ENCODE measurements around the gene JAK1. TPM values are rescaled to one million over a fixed set of nuclear protein-coding genes. Genes with fewer than 3 reads are reported as not detected.
"Not testable (repeated sequence)": the region's sequence is repeated elsewhere in the genome, so short reads cannot be mapped to it uniquely, and the experiment has no call there.

The JAK1 gene
- total RNA-seq, 1 donor from 2014 or later, result 27.7 TPM

- TF ChIP-seq, protein P1, sequence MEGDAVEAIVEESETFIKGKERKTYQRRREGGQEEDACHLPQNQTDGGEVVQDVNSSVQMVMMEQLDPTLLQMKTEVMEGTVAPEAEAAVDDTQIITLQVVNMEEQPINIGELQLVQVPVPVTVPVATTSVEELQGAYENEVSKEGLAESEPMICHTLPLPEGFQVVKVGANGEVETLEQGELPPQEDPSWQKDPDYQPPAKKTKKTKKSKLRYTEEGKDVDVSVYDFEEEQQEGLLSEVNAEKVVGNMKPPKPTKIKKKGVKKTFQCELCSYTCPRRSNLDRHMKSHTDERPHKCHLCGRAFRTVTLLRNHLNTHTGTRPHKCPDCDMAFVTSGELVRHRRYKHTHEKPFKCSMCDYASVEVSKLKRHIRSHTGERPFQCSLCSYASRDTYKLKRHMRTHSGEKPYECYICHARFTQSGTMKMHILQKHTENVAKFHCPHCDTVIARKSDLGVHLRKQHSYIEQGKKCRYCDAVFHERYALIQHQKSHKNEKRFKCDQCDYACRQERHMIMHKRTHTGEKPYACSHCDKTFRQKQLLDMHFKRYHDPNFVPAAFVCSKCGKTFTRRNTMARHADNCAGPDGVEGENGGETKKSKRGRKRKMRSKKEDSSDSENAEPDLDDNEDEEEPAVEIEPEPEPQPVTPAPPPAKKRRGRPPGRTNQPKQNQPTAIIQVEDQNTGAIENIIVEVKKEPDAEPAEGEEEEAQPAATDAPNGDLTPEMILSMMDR (conservative IDR thresholded peaks at IDR 0.05), result no peak
- peaks cover 16% of the 10 kb centered on the region for H3K4me1 Mint-ChIP-seq
- no peak overlapping the region for H3K27ac Mint-ChIP-seq (ENCODE audit: unreplicated experiment)
- no peak for DNase-seq (ENCODE audit: low read depth, low spot score)
- H3K36me3 Mint-ChIP-seq (ENCODE audit: low read depth), result no peaks in the 10 kb centered on the region
- no peaks in the 10 kb centered on the region for H3K9me3 Mint-ChIP-seq
- H3K4me3 Mint-ChIP-seq, result no peak overlapping the region
- H3K27me3 Mint-ChIP-seq (ENCODE audit: low read depth), result no peaks in the 10 kb centered on the region
These were observed 43.0 kb downstream of the JAK1 start for GRCh38 chr1:64923294-64923718.

DNA sequence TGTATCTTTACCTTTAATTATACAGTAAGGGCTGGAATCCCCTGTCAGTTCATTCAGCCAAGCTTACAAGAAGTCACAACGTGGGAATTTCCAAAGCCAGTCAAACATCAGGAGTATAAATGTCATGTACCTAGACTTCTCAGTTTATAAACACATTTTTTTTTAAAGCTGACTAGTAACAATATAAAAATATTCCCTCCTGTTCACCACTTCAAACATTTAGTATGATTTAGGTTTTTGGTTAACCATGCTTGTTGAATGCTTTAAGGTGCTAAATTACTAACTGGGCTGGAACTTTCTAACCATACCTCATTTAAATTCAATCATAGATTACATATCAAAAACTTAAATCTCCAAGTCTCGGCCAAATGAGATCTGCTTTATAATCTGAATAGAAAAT is 44.0 kb downstream of the JAK1 start:
- Mint-ChIP-seq H3K27me3 (ENCODE audit: low read depth) (no peaks in the 10 kb centered on the region), H3K36me3 (ENCODE audit: low read depth) (no peaks in the 10 kb centered on the region), H3K4me1 (peaks cover 12% of the 10 kb centered on the region), H3K9me3 (no peaks in the 10 kb centered on the region), H3K27ac (ENCODE audit: unreplicated experiment) (no peak overlapping the region), H3K4me3 (no peak overlapping the region)
- TF ChIP-seq, protein P1 (conservative IDR thresholded peaks at IDR 0.05), result no peak
- no peak for DNase-seq (ENCODE audit: low read depth, low spot score)

- no peaks in the 10 kb centered on the region for H3K9me3 Mint-ChIP-seq
- H3K27me3 Mint-ChIP-seq (ENCODE audit: low read depth), result no peaks in the 10 kb centered on the region
- DNase-seq (ENCODE audit: low read depth, low spot score), result no peak
- H3K4me3 Mint-ChIP-seq, result no peak overlapping the region
- peaks cover 11% of the 10 kb centered on the region for H3K4me1 Mint-ChIP-seq
- no peak overlapping the region for H3K27ac Mint-ChIP-seq (ENCODE audit: unreplicated experiment)
- H3K36me3 Mint-ChIP-seq (ENCODE audit: low read depth), result no peaks in the 10 kb centered on the region
- TF ChIP-seq, protein P1 (conservative IDR thresholded peaks at IDR 0.05), result no peak
These were observed 44.6 kb downstream of the JAK1 start for GRCh38 chr1:64921771-64922170.

DNA sequence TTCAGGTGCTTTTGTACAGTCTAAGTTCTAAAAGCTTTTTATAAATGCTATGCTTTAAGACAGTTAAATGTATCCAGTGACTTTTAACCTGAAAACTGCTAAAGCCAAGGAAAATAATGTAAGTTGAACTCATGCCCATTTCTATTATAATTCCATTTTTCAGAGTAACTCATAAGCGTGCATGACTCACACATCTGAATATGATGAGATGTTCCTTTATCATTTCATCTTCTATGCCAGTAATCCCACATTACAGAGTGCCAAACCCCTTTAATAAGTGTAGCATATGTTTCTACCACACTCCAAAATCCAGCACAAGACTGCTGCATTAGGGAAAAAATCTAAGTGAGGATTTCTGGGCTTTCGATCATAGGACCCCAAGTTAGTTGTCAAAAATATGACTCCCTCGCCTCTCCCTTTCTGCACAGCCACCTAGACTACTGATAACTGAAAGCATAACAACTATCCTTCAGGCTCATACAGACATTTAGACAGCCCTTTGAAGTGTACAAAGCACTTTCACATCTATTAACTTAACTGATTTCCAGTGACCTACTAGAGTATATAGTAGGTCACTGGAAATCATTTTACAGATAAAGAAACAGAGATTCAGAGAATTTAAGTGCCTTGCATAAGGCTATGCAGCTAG is 45.3 kb downstream of the JAK1 start:
- Mint-ChIP-seq H3K27me3 (ENCODE audit: low read depth) (no peaks in the 10 kb centered on the region), H3K4me1 (peaks cover 5% of the 10 kb centered on the region), H3K4me3 (no peak overlapping the region), H3K27ac (ENCODE audit: unreplicated experiment) (no peak overlapping the region), H3K36me3 (ENCODE audit: low read depth) (no peaks in the 10 kb centered on the region), H3K9me3 (no peaks in the 10 kb centered on the region)
- DNase-seq (ENCODE audit: low read depth, low spot score), result no peak
- TF ChIP-seq, protein P1 (conservative IDR thresholded peaks at IDR 0.05), result no peak

- not testable (repeated sequence) for H3K27me3 Mint-ChIP-seq (ENCODE audit: low read depth); H3K9me3 Mint-ChIP-seq; H3K36me3 Mint-ChIP-seq (ENCODE audit: low read depth)
These were observed 47.2 kb downstream of the JAK1 start for GRCh38 chr1:64919120-64919519.

GRCh38 chr1:64917907-64918306 is 48.4 kb downstream of the JAK1 start:
- Mint-ChIP-seq H3K4me1 (peaks cover 5% of the 10 kb centered on the region), H3K27ac (ENCODE audit: unreplicated experiment) (peak overlapping the region; percentile 39), H3K36me3 (ENCODE audit: low read depth) (no peaks in the 10 kb centered on the region), H3K9me3 (no peaks in the 10 kb centered on the region), H3K27me3 (ENCODE audit: low read depth) (no peaks in the 10 kb centered on the region), H3K4me3 (no peak overlapping the region)
- TF ChIP-seq, protein P1 (conservative IDR thresholded peaks at IDR 0.05), result no peak
- no peak for DNase-seq (ENCODE audit: low read depth, low spot score)

More at GRCh38 chr1:64919120-64919519, 47.2 kb downstream of the JAK1 start:
- not testable (repeated sequence) for H3K4me3 Mint-ChIP-seq; DNase-seq (ENCODE audit: low read depth, low spot score); H3K4me1 Mint-ChIP-seq; H3K27ac Mint-ChIP-seq (ENCODE audit: unreplicated experiment)
